ENCODE measurements around the gene FAM180A.

DNA sequence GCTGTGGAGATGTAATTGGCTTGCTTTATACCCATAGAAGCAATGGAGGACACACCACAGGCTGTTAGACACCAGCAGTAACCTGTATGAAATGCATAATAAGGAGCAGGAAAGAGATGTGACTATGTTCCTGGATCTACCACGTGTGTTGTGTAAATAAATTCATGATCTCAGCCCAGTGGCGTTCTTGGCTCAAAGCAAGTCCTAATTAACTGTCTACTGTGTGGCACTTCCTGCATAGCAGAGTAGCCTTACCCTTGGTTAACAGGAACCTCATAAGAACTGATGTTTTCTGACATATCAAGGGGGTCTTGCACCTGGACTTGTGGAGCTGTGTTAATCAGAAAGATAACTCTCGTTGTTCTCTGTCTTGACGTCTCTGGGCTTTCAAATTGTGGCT, 25.7 kb upstream of the FAM180A start:
- TF ChIP-seq POLR2AphosphoS5 (IDR thresholded peaks at IDR 0.05; ENCODE audit: low read depth, low read length) (no peak), CTCF (IDR thresholded peaks at IDR 0.05) (no peak), SMC3 (IDR thresholded peaks at IDR 0.05; ENCODE audit: low read depth, low read length) (no peak), GATA2 (CRISPR knock-in tag; IDR thresholded peaks at IDR 0.05) (no peak), RAD21 (IDR thresholded peaks at IDR 0.05; ENCODE audit: low read length) (no peak), RXRA (IDR thresholded peaks at IDR 0.05; ENCODE audit: borderline replicate concordance, low read depth) (no peak), SIN3A (IDR thresholded peaks at IDR 0.05; ENCODE audit: borderline replicate concordance, low read depth, low read length) (no peak), EP300 (IDR thresholded peaks at IDR 0.05; ENCODE audit: borderline replicate concordance in 1 of 2, low read depth in 1 of 2, low read length in 1 of 2) (no peak), RCOR1 (IDR thresholded peaks at IDR 0.05; ENCODE audit: low read length) (no peak)
- TF ChIP-seq, protein P1, sequence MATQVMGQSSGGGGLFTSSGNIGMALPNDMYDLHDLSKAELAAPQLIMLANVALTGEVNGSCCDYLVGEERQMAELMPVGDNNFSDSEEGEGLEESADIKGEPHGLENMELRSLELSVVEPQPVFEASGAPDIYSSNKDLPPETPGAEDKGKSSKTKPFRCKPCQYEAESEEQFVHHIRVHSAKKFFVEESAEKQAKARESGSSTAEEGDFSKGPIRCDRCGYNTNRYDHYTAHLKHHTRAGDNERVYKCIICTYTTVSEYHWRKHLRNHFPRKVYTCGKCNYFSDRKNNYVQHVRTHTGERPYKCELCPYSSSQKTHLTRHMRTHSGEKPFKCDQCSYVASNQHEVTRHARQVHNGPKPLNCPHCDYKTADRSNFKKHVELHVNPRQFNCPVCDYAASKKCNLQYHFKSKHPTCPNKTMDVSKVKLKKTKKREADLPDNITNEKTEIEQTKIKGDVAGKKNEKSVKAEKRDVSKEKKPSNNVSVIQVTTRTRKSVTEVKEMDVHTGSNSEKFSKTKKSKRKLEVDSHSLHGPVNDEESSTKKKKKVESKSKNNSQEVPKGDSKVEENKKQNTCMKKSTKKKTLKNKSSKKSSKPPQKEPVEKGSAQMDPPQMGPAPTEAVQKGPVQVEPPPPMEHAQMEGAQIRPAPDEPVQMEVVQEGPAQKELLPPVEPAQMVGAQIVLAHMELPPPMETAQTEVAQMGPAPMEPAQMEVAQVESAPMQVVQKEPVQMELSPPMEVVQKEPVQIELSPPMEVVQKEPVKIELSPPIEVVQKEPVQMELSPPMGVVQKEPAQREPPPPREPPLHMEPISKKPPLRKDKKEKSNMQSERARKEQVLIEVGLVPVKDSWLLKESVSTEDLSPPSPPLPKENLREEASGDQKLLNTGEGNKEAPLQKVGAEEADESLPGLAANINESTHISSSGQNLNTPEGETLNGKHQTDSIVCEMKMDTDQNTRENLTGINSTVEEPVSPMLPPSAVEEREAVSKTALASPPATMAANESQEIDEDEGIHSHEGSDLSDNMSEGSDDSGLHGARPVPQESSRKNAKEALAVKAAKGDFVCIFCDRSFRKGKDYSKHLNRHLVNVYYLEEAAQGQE (IDR thresholded peaks at IDR 0.05; ENCODE audit: low read depth, low read length), result no peak
